ENCODE data around the gene SYNGR3. TPM values are rescaled to one million over a fixed set of nuclear protein-coding genes. Genes with fewer than 3 reads are reported as not detected.
A peak's percentile ranks its signal among the peaks of the same experiment; 100 is the strongest.

SYNGR3 gene
- total and polyA plus RNA-seq, 2 of the 13 experiments (the other 11 are each of a cell fraction or from before 2014, with no cell fraction given), result 0.97 to 5.7 TPM

DNA sequence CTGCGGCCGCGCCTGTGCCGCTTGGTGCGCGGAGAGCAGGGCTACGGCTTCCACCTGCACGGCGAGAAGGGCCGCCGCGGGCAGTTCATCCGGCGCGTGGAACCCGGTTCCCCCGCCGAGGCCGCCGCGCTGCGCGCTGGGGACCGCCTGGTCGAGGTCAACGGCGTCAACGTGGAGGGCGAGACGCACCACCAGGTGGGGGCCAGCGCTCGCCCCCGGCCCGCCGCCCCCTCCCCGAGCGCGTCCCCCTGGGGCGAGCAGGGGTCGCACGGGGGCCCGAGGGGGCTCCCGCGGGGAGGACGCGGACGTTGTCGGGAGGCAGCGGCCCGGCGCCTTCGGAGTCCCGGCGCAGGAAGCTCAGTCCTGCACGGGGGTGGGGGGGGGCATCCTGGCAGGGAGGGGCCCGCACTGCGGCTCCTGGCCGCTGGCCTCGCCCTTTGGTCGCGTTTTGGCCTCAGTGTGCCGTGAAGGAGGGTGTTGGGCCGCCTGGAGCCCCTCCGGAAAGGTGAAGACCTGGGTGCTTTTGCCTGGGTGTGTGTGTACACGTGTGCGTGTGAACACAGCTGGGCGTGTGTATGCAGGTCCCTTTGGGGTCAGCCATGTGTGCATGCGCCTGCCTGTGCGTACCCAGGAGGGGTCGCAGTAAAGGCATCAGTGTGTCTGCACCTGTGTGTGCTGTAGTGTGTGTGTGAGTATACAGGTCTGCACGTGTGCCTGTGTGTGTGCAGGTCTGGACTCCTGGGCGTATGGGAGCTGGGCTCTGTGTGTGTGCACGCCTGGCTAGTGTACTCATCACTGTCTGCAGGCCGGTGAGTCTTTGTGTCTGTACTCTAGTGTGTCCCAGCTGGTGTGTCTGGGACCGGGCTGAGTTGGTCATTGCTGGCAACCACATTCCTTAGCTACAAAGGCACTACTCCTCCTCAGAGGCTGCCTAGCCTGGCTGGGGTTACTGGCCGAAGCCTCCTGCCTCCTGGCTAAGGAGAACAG lies 37.5 kb downstream of the SYNGR3 start:
- intact Hi-C loops (cut with micrococcal nuclease; ENCODE audit: unreplicated experiment) (no loop called here), in situ Hi-C loops (cut with HindIII; ENCODE audit: extremely low pct_ligation_motif_present, low pct_unique_long_range_greater_than_20kb) (no loop called here)
- 0 out of 2 replicates have a peak, but pooled peaks cover 7% of the 10 kb centered on the region for H4K20me1 ChIP-seq (ENCODE audit: insufficient read depth, low read length)
- ChIA-PET POLR2A (interaction anchor here (0.8 to 6.2 kb wide), 5 partner anchors 8 to 126 kb away, joined by 4 to 62 read pairs (median 7); partner anchors contain the start of genes NTHL1 and TSC2), CTCF (ENCODE audit: low intra/inter-chr PET ratio, low total read pairs) (no interaction called here)
- H3K27ac ChIP-seq (ENCODE audit: extremely low read length, insufficient read depth, low read length), result no peak overlapping the region
- WGBS (ENCODE audit: low lambda C conversion rate), result 11% methylated on average over 7 of the region's 76 CpGs
- no TSS peak for BruUV-seq (replicated peaks)
- H2AFZ ChIP-seq (ENCODE audit: low read length), result no peak overlapping the region
- ATAC-seq (peak; percentile 5), FAIRE-seq (peak; percentile 64), DNase-seq (ENCODE audit: low spot score) (peak; percentile 42)
- H3K79me2 ChIP-seq (ENCODE audit: insufficient read depth, low read length), result peaks cover 3% of the 10 kb centered on the region
- peaks cover 72% of the 10 kb centered on the region for H3K4me1 ChIP-seq (ENCODE audit: insufficient read depth, low read length)
- H3K36me3 ChIP-seq (replicated peaks in 1 of 2; ENCODE audit: control insufficient read depth in 1 of 2, insufficient read depth in 2 of 2, low read length in 2 of 2), result no peaks in the 10 kb centered on the region; a peak in 1 of 5 replicates
- peak overlapping the region; percentile 54 for H3K9ac ChIP-seq (ENCODE audit: insufficient read depth, low read depth, low read length)
- no peaks in the 10 kb centered on the region for H3K9me3 ChIP-seq (ENCODE audit: low read length)
- peaks cover 1 to 9% of the 10 kb centered on the region in 2 experiments; a peak in 2 of 5 replicates for H3K27me3 ChIP-seq (ENCODE audit: control insufficient read depth in 1 of 2, insufficient read depth in 2 of 2, low read length in 2 of 2)
- peak overlapping the region; percentile 59 to 79 (median 77) for H3K4me3 ChIP-seq (replicated peaks in 1 of 3; ENCODE audit: insufficient read depth in 1 of 3, low read depth in 2 of 3, low read length in 3 of 3)
- H3K4me2 ChIP-seq (ENCODE audit: low read depth, low read length), result peak overlapping the region; percentile 89
- TF ChIP-seq, protein P1, sequence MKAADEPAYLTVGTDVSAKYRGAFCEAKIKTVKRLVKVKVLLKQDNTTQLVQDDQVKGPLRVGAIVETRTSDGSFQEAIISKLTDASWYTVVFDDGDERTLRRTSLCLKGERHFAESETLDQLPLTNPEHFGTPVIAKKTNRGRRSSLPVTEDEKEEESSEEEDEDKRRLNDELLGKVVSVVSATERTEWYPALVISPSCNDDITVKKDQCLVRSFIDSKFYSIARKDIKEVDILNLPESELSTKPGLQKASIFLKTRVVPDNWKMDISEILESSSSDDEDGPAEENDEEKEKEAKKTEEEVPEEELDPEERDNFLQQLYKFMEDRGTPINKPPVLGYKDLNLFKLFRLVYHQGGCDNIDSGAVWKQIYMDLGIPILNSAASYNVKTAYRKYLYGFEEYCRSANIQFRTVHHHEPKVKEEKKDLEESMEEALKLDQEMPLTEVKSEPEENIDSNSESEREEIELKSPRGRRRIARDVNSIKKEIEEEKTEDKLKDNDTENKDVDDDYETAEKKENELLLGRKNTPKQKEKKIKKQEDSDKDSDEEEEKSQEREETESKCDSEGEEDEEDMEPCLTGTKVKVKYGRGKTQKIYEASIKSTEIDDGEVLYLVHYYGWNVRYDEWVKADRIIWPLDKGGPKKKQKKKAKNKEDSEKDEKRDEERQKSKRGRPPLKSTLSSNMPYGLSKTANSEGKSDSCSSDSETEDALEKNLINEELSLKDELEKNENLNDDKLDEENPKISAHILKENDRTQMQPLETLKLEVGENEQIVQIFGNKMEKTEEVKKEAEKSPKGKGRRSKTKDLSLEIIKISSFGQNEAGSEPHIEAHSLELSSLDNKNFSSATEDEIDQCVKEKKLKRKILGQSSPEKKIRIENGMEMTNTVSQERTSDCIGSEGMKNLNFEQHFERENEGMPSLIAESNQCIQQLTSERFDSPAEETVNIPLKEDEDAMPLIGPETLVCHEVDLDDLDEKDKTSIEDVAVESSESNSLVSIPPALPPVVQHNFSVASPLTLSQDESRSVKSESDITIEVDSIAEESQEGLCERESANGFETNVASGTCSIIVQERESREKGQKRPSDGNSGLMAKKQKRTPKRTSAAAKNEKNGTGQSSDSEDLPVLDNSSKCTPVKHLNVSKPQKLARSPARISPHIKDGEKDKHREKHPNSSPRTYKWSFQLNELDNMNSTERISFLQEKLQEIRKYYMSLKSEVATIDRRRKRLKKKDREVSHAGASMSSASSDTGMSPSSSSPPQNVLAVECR (CRISPR knock-in tag; IDR thresholded peaks at IDR 0.05; ENCODE audit: borderline replicate concordance), result peak; percentile 69
- TF ChIP-seq CBX1 (IDR thresholded peaks at IDR 0.05; ENCODE audit: low read depth) (no peak), ELF4 (CRISPR knock-in tag; IDR thresholded peaks at IDR 0.05; ENCODE audit: borderline replicate concordance) (no peak), SAP130 (CRISPR knock-in tag; IDR thresholded peaks at IDR 0.05; ENCODE audit: low read depth) (peak; percentile 87), KDM5B (CRISPR knock-in tag; IDR thresholded peaks at IDR 0.05; ENCODE audit: borderline replicate concordance) (peak; percentile 50; the same call in 1 of the 2 replicates), HNF4A (CRISPR knock-in tag; IDR thresholded peaks at IDR 0.05) (0 out of 2 replicates have a peak, but pooled peaks have one; percentile 8), SKI (IDR thresholded peaks at IDR 0.05; ENCODE audit: partially characterized antibody) (peak; percentile 44), JUND (CRISPR knock-in tag; IDR thresholded peaks at IDR 0.05) (peak; percentile 43; the same call in 1 of the 2 replicates), ZFYVE20 (CRISPR knock-in tag; IDR thresholded peaks at IDR 0.05; ENCODE audit: borderline replicate concordance, low read depth) (no peak), MTF2 (CRISPR knock-in tag; IDR thresholded peaks at IDR 0.05; ENCODE audit: borderline replicate concordance) (no peak)
- TF ChIP-seq, protein P2, sequence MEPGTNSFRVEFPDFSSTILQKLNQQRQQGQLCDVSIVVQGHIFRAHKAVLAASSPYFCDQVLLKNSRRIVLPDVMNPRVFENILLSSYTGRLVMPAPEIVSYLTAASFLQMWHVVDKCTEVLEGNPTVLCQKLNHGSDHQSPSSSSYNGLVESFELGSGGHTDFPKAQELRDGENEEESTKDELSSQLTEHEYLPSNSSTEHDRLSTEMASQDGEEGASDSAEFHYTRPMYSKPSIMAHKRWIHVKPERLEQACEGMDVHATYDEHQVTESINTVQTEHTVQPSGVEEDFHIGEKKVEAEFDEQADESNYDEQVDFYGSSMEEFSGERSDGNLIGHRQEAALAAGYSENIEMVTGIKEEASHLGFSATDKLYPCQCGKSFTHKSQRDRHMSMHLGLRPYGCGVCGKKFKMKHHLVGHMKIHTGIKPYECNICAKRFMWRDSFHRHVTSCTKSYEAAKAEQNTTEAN (CRISPR knock-in tag; conservative IDR thresholded peaks at IDR 0.05), result peak; percentile 96
- TF ChIP-seq, protein P3, sequence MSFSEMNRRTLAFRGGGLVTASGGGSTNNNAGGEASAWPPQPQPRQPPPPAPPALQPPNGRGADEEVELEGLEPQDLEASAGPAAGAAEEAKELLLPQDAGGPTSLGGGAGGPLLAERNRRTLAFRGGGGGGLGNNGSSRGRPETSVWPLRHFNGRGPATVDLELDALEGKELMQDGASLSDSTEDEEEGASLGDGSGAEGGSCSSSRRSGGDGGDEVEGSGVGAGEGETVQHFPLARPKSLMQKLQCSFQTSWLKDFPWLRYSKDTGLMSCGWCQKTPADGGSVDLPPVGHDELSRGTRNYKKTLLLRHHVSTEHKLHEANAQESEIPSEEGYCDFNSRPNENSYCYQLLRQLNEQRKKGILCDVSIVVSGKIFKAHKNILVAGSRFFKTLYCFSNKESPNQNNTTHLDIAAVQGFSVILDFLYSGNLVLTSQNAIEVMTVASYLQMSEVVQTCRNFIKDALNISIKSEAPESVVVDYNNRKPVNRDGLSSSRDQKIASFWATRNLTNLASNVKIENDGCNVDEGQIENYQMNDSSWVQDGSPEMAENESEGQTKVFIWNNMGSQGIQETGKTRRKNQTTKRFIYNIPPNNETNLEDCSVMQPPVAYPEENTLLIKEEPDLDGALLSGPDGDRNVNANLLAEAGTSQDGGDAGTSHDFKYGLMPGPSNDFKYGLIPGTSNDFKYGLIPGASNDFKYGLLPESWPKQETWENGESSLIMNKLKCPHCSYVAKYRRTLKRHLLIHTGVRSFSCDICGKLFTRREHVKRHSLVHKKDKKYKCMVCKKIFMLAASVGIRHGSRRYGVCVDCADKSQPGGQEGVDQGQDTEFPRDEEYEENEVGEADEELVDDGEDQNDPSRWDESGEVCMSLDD (CRISPR knock-in tag; IDR thresholded peaks at IDR 0.05; ENCODE audit: borderline replicate concordance), result no peak
- TF ChIP-seq, protein P4, sequence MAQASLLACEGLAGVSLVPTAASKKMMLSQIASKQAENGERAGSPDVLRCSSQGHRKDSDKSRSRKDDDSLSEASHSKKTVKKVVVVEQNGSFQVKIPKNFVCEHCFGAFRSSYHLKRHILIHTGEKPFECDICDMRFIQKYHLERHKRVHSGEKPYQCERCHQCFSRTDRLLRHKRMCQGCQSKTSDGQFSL (CRISPR knock-in tag; IDR thresholded peaks at IDR 0.05), result peak; percentile 86

All from HepG2 (cell line).